Stimulated activated CD8-positive, alpha-beta memory T cell treated with anti-CD3 and anti-CD28 coated beads, Interleukin-15, amount 100 ng/mL, for 48 hours (primary cell): Measurements from ENCODE around the gene ESPL1.
"Not testable (repeated sequence)": the region's sequence is repeated elsewhere in the genome, so short reads cannot be mapped to it uniquely, and the experiment has no call there.

ENCODE experiments used
- DNase-seq, 2 donors: peaks; one replicate each; pipeline ENCODE4 v3.0.0-alpha.2; 2020; ENCODE audit warnings: low read depth in 2 of 2

Gene ESPL1

DNA sequence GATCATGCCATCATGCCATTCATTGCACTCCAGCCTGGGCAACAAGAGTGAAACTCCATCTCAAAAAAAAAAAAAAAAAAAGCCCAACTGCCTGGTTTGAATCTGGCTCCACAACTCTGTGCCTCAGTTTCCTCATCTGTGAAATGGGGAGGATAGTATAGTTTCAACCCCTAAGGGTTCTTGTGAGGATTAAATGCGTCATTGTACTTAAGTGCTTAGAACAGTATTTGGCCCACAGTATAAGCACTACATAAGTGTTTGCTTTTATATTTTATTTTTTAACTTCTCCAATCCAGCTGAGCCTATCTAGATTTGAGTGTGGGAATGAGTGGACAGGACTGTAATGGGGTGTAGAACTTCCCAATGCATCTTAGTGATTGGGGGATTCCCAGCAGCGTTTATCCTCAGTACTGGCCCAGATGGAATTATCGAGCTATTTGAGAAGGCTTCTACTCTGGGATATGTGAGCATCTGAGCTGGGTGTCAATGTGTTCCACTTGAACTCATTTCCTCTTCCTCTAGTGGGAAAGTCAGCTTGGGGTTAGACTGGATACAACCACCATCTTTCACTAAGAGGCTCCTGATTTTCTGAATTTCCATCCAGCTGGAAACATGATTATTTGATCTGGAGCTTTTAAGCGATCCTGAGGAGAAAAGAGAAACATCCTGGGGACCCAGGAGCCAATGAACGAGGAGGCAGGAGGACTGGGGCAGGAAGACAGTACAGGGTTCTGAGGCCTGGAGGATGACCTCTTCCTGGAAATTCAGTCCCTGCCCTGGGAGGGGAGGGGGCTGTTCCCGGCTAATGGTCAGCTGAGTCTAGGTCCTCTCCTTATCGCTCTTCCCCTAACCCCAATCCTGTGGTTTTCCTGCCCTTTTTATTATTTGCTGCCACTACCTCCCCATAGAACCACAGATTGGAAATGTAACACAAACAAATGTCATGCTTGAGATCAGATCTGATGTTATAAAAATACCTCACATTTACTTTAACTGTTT, 9.3 kb upstream of the ESPL1 start:
- no peak for DNase-seq

DNA sequence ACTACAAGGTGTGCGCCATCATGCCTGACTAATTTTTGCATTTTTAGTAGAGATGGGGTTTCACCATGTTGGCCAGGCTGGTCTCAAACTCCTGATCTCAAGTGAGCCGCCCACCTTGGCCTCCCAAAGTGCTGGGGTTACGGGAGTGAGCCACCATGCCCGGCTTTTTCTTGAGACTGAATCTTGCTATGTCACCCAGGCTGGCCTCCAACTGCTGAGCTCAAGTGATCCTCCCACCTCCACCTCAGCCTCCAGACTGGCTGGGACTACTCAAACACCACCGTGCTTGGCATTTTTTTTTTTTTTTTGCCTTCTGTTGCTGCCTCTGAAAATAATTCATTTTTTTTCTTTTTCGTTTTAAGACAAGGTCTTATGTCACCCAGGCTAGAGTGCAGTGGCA, 8.2 kb upstream of the ESPL1 start:
- no peak for DNase-seq

DNA sequence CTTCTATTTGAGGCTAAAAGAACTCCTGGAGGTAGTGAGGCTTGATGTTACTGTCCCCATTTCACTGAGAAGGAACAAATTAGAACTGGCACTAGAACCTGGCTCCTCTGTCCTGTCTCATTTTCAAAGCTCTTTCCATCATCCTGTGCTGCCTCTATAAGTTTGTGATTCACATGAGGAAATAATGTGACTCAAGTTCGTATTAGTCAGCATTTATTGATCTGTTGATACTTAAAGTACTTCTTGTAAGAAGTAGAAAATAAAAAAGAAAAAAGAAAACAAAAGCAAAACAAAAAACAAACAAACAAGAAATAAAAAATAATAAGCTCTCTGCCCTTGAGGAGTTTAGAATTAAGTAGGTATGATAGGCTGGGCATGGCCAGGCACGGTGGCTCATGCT, 2.3 kb upstream of the ESPL1 start:
- DNase-seq: no peak

GRCh38 chr12:53267306-53267998, 647 bp upstream of the ESPL1 start:
- DNase-seq: peak; percentile 25 to 27

DNA sequence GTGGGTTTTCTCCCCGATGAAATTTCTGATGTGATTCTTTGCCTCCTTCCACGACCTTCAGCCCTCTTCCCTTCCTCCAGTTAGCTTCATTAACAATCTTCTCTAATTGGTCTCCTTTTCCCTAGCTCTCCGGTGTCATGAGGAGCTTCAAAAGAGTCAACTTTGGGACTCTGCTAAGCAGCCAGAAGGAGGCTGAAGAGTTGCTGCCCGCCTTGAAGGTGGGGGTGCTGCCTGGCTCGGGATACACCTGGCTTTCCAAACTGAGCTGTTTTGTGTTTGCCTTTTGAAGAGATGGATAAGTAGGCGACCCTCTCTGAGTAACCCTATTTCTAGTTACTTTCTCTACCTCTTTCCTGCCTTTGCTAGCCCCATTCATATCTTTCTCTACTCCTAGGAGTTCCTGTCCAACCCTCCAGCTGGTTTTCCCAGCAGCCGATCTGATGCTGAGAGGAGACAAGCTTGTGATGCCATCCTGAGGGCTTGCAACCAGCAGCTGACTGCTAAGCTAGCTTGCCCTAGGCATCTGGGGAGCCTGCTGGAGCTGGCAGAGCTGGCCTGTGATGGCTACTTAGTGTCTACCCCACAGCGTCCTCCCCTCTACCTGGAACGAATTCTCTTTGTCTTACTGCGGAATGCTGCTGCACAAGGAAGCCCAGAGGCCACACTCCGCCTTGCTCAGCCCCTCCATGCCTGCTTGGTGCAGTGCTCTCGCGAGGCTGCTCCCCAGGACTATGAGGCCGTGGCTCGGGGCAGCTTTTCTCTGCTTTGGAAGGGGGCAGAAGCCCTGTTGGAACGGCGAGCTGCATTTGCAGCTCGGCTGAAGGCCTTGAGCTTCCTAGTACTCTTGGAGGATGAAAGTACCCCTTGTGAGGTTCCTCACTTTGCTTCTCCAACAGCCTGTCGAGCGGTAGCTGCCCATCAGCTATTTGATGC, 797 bp downstream of the ESPL1 start:
- DNase-seq: no peak

DNA sequence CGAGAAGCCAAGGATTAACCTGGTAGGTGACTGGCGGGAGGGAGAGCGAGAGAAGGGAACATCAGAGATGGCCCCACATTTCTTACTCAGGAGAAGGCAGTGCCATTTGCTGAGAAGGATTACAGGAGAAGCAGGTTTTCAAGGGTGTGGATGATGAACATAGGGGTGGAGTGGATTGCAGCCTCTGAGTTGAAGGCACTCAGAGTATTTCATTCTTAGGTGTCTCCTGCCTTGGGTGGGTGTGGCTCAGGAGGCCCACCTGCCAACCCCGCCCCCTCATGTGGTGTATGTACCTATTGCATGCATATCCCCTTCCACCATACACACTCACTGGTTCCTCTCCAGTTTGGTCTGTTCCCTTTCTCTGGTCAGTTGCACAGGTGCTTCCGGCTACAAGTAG, 6.3 kb downstream of the ESPL1 start:
- DNase-seq: no peak

GRCh38 chr12:53276511-53276910, 8.4 kb downstream of the ESPL1 start:
- no peak for DNase-seq

- DNase-seq: no peak
These were observed 9.9 kb downstream of the ESPL1 start for GRCh38 chr12:53277981-53278380.

GRCh38 chr12:53279283-53279869, 11.3 kb downstream of the ESPL1 start:
- no peak for DNase-seq

DNA sequence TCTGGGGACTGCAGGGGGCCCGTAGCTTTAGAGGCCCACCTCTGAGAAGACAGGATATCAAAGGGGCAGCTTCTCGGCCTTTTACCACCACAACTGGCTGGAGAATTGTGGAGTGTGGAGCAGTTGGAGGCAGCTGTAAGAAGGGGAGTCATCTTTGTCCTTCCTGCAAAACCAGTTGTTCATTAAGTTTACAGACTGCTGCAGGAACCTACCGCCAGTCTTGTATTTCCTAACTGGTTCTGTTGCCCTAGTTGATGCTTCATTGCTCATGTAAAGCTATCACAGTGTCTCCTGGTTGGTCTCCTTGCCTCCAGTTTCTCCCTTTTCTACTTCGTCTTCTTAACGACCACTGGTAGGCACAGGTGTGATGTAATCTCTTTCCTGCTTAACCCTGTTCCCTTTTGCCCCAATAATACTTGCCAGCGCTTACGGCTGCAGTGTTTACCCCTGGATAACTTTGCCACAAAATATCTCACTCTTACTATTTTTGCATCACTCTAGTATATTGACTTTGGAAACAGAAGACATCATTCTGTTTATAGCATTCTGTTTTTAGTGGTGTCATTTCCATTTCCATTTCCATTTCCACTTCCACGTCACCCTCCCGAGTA, 11.9 kb downstream of the ESPL1 start:
- DNase-seq: no peak

DNA sequence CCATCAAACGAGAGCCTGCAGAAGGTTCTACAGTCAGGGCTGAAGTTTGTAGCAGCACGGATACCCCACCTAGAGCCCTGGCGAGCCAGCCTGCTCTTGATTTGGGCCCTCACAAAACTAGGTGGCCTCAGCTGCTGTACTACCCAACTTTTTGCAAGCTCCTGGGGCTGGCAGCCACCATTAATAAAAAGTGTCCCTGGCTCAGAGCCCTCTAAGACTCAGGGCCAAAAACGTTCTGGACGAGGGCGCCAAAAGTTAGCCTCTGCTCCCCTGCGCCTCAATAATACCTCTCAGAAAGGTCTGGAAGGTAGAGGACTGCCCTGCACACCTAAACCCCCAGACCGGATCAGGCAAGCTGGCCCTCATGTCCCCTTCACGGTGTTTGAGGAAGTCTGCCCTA, 18.3 kb downstream of the ESPL1 start:
- DNase-seq: no peak

- peak in 1 of 2 donors; percentile 37 for DNase-seq
These were observed 19.7 kb downstream of the ESPL1 start for GRCh38 chr12:53287741-53288216.

GRCh38 chr12:53288322-53288721, 20.2 kb downstream of the ESPL1 start:
- no peak for DNase-seq

DNA sequence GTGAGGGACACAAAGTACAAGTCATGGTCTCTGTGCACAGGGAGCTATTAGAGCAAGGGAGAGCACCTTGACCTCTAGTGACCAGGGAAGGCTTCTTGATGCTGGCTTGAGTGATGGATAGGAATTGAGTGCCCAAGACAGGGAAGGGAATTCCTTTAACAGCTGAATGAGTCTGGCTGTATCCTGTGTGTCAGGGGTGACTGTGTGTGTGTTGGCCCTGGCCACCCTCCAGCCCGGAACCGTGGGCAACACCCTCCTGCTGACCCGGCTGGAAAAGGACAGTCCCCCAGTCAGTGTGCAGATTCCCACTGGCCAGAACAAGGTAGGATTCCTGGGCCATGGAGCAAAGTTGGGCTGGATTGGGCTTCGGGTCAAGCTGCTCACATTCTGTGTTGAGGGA, 21.8 kb downstream of the ESPL1 start:
- no peak for DNase-seq

- no peak for DNase-seq
These were observed 22.6 kb downstream of the ESPL1 start for GRCh38 chr12:53290661-53291060.

GRCh38 chr12:53292426-53292825, 24.3 kb downstream of the ESPL1 start:
- DNase-seq: no peak

GRCh38 chr12:53295070-53295890, 27.2 kb downstream of the ESPL1 start, which contains the start of gene PFDN5:
Gene PFDN5 (plus strand): TSS chr12:53295542. CDS start chr12:53295568, 26 bp downstream.
- peak; percentile 79 to 81 for DNase-seq

DNA sequence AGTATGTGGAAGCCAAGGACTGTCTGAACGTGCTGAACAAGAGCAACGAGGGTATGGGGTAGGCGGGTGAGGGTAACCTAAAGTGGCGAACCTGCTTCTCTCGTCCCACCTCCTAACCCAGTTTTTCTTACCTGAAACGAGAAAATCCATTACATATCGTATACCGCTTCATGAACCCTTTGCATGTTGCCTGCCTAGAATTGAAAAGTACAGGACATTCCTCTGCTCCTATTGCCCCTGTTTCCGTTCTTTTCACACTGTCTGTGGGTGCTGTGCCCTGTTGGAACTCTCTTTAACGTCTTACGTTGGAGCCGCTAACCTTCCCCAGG, 27.8 kb downstream of the ESPL1 start:
- DNase-seq: no peak

DNA sequence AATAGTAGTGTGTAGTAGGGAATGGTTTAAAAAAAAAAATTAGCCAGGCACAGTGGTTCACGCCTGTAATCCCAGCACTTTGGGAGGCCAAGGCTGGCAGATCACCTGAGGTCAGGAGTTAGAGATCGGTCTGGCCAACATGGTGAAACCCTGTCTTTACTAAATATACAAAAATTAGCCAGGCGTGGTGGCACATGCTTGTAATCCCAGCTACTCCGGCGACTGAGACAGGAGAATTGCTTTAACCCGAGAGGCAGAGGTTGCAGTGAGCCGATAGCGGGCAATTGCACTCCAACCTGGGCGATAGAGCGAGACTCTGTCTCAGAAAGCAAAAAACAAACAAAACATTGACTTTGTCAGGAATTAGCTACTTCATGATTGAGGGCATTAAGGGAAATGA, 29.0 kb downstream of the ESPL1 start:
- DNase-seq: not testable (repeated sequence)

- no peak for DNase-seq
These were observed 30.1 kb downstream of the ESPL1 start for GRCh38 chr12:53298164-53298563.
